A549 (cell line): Measurements from ENCODE around the gene ARL4A.

Experiments
- POLR2A ChIP-seq: IDR thresholded peaks from 2 replicates; pipeline ENCODE4 v1.6.1; 2012; ENCODE audit warnings: mild to moderate bottlenecking, low read length
- REST ChIP-seq: fragments of 200-600 bp; sonication (generic); IDR thresholded peaks from 2 replicates; pipeline ENCODE4 v1.6.1; 2016; ENCODE audit warnings: antibody characterized with exemption, mild to moderate bottlenecking, moderate library complexity
- RFX5 ChIP-seq: fragments of 450-650 bp; IDR thresholded peaks from 2 replicates; pipeline ENCODE4 v1.7.1; 2014; ENCODE audit warnings: antibody characterized with exemption, mild to moderate bottlenecking, moderate library complexity
- USF2 ChIP-seq: fragments of 450-650 bp; IDR thresholded peaks from 2 replicates; pipeline ENCODE4 v1.6.1; 2014; ENCODE audit warnings: antibody characterized with exemption

DNA sequence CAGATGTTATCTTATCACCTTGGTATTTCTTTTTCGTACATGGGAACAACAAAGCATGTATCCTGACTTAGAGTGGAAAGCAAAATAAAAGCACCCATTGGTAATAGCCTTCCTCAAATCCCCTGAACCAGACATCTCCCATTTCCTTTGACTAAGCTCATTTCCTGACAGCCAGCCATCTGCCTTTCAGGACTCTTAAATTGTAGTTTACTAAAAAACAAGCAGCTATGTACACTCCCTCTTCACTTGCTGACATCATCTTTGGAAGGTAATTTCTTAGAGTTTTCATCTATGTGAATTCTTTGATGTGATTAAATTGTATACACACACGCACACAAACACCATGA is 40.7 kb downstream of the ARL4A start:
- no peak for TF ChIP-seq RFX5
- TF ChIP-seq USF2, result no peak
- TF ChIP-seq REST, result no peak
- no peak for TF ChIP-seq POLR2A
